ENCODE measurements around the gene GTF3C1. TPM values are rescaled to one million over a fixed set of nuclear protein-coding genes. Genes with fewer than 3 reads are reported as not detected.

The GTF3C1 gene
- total RNA-seq, 2 experiments from 2014 or later, result 43.6 to 44.5 TPM

DNA sequence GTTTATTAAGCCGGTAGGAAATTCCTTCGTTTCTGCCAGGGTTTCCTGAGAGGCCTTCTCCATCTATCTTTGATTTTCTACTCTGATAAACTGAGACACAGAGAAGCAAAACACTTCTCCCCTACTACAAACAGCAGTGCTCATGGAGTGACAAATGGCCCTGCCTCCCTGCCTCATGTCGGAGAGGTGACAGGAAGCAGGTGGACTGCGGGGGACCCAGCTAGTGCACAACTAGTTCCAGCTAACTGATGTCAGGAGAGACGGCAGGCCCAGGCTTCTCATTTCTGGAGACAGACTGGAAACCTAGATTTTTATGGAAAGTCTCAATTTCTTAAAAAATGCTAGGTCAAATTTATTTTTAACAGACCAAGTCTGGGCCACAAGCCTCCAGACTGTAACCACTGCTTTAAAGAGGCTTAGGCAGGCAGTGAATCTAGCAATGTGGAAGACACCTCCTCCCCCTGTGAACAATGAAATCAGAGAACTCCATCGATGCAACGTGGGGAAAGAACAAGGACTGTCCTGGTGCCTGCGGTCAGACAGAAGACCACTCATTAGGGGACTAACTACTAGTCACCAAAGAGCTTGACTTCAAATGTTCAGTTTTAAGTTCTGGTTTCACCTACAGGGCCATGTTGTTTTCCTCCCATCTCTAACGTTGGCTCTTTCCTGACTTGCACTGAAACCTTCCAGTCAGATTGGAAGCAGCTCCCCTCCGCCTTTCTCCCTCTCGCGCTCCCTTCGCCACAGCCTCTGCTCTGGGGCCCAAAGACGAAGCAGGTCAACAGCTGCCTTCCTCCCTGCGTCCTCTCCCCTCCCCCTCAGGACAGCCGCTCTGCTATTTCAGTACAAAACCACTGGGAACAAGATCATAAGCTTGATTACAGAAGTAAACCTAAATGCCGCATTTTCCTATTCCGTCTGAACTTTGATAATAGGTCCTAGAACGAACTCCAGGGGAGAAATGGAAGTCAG, 17.6 kb downstream of the GTF3C1 start:
- intact Hi-C loops (cut with DNase I, micrococcal nuclease), result no loop called here
- DNase-seq, result no peak
- TF ChIP-seq, protein P1, sequence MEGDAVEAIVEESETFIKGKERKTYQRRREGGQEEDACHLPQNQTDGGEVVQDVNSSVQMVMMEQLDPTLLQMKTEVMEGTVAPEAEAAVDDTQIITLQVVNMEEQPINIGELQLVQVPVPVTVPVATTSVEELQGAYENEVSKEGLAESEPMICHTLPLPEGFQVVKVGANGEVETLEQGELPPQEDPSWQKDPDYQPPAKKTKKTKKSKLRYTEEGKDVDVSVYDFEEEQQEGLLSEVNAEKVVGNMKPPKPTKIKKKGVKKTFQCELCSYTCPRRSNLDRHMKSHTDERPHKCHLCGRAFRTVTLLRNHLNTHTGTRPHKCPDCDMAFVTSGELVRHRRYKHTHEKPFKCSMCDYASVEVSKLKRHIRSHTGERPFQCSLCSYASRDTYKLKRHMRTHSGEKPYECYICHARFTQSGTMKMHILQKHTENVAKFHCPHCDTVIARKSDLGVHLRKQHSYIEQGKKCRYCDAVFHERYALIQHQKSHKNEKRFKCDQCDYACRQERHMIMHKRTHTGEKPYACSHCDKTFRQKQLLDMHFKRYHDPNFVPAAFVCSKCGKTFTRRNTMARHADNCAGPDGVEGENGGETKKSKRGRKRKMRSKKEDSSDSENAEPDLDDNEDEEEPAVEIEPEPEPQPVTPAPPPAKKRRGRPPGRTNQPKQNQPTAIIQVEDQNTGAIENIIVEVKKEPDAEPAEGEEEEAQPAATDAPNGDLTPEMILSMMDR (IDR thresholded peaks at IDR 0.05), result no peak

DNA sequence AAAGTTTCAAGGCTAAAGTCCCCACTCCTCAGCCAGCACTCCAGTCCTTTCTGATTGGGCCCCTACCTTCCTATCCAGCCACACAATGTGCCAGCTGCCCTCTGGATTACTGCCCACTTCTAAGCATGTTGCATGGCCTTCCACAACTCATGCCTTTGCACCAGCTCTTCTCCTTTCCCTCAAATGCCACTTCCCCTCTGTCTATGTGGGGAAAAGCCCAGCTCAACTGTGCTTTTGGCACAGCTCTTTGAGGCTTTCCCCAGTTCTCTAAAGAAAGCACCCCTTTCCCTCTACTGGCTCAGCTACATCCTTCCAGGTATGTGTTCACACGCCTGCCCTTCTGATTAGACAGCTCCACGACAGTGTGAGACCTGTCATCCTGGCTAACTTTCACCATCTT, 18.5 kb downstream of the GTF3C1 start:
- no peak overlapping the region for H3K27ac ChIP-seq (ENCODE audit: low read depth in 1 of 2, low read length in 2 of 2)
- Mint-ChIP-seq H3K27ac (no peak overlapping the region), H3K9me3 (no peaks in the 10 kb centered on the region), H3K36me3 (ENCODE audit: low read depth) (peaks cover 94% of the 10 kb centered on the region), H3K27me3 (no peaks in the 10 kb centered on the region), H3K4me3 (no peak overlapping the region), H3K4me1 (ENCODE audit: low read depth) (peaks cover 4% of the 10 kb centered on the region)
- H3K27me3 ChIP-seq (ENCODE audit: control insufficient read depth in 1 of 2, insufficient read depth in 2 of 2, low read length in 2 of 2), result no peaks in the 10 kb centered on the region
- intact Hi-C loops (cut with DNase I, micrococcal nuclease), result no loop called here
- H3K36me3 ChIP-seq (ENCODE audit: insufficient read depth, low read length), result peaks cover 90% of the 10 kb centered on the region
- ATAC-seq (ENCODE audit: poor library complexity) (no peak), DNase-seq (no peak)
- TF ChIP-seq, protein P1 (IDR thresholded peaks at IDR 0.05), result no peak
- POLR2A ChIA-PET, result no interaction called here
- no peaks in the 10 kb centered on the region for H3K9me3 ChIP-seq (ENCODE audit: control insufficient read depth in 1 of 2, insufficient read depth in 1 of 2, low read length in 2 of 2)
- no peak overlapping the region for H3K4me3 ChIP-seq (ENCODE audit: low read length)
- CTCF ChIA-PET, result no interaction called here
- H3K4me1 ChIP-seq (ENCODE audit: insufficient read depth, low read length), result no peaks in the 10 kb centered on the region

More for the DNA sequence above, 17.6 kb downstream of the GTF3C1 start:
- Histone ChIP-seq H3K27me3 (ENCODE audit: control insufficient read depth in 1 of 2, insufficient read depth in 2 of 2, low read length in 2 of 2) (no peaks in the 10 kb centered on the region), H3K4me1 (ENCODE audit: insufficient read depth, low read length) (no peaks in the 10 kb centered on the region), H3K27ac (ENCODE audit: low read depth in 1 of 2, low read length in 2 of 2) (no peak overlapping the region), H3K4me3 (ENCODE audit: low read length) (no peak overlapping the region), H3K36me3 (ENCODE audit: insufficient read depth, low read length) (peaks cover 86% of the 10 kb centered on the region), H3K9me3 (ENCODE audit: control insufficient read depth in 1 of 2, insufficient read depth in 1 of 2, low read length in 2 of 2) (no peaks in the 10 kb centered on the region)
- Mint-ChIP-seq H3K36me3 (ENCODE audit: low read depth) (peaks cover 94% of the 10 kb centered on the region), H3K27me3 (no peaks in the 10 kb centered on the region), H3K27ac (no peak overlapping the region), H3K9me3 (no peaks in the 10 kb centered on the region), H3K4me1 (ENCODE audit: low read depth) (peaks cover 4% of the 10 kb centered on the region), H3K4me3 (no peak overlapping the region)
- POLR2A ChIA-PET, result no interaction called here
- no peak for ATAC-seq (ENCODE audit: poor library complexity)
- CTCF ChIA-PET, result no interaction called here

DNA sequence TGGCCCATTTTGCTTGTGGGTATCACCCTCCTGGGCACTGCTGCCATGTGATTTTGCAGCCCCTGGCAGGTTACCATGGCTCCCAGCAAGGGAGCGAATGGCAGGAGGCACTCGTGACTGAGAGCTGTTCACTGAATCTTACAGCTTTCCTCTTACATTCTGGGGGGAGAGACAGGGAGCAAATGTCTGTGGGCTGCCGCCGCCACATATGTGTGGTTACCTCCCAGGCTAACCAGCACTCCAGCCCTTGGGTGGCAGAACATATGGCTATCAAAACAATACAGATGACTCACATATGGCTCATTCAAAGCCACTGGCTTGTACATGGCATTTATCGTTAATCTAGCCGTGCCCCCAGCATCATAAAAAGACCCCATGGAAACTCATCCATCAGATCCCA, 19.8 kb downstream of the GTF3C1 start:
- no peaks in the 10 kb centered on the region for H3K27me3 Mint-ChIP-seq
- no peak overlapping the region for H3K4me3 Mint-ChIP-seq
- no peaks in the 10 kb centered on the region for H3K27me3 ChIP-seq (ENCODE audit: control insufficient read depth in 1 of 2, insufficient read depth in 2 of 2, low read length in 2 of 2)
- peaks cover 4% of the 10 kb centered on the region for H3K4me1 Mint-ChIP-seq (ENCODE audit: low read depth)
- peaks cover 97% of the 10 kb centered on the region for H3K36me3 Mint-ChIP-seq (ENCODE audit: low read depth)
- ATAC-seq (ENCODE audit: poor library complexity) (no peak), DNase-seq (no peak)
- no peaks in the 10 kb centered on the region for H3K9me3 ChIP-seq (ENCODE audit: control insufficient read depth in 1 of 2, insufficient read depth in 1 of 2, low read length in 2 of 2)
- no peaks in the 10 kb centered on the region for H3K9me3 Mint-ChIP-seq
- intact Hi-C loops (cut with DNase I, micrococcal nuclease), result no loop called here
- TF ChIP-seq, protein P1 (IDR thresholded peaks at IDR 0.05), result no peak
- no peak overlapping the region for H3K27ac Mint-ChIP-seq
- no peak overlapping the region for H3K4me3 ChIP-seq (ENCODE audit: low read length)
- H3K27ac ChIP-seq (ENCODE audit: low read depth in 1 of 2, low read length in 2 of 2), result no peak overlapping the region
- H3K4me1 ChIP-seq (ENCODE audit: insufficient read depth, low read length), result no peaks in the 10 kb centered on the region
- ChIA-PET POLR2A (no interaction called here), CTCF (no interaction called here)
- H3K36me3 ChIP-seq (ENCODE audit: insufficient read depth, low read length), result peaks cover 92% of the 10 kb centered on the region
